Osteocyte (in vitro differentiated cells): Measurements from ENCODE around the gene ZNF148. TPM values are rescaled to one million over a fixed set of nuclear protein-coding genes. Genes with fewer than 3 reads are reported as not detected.

Experiments used
- DNase-seq: peaks from one replicate; pipeline ENCODE4 v3.0.0; 2021; ENCODE audit warnings: mixed read lengths; ENCODE audit not compliant: unreplicated experiment; ENCODE audit errors: extremely low spot score
- H3K27ac Mint-ChIP-seq: one replicate; pipeline ENCODE4 v1.8.0; 2021; ENCODE audit warnings: mild to moderate bottlenecking, mixed read lengths; ENCODE audit not compliant: unreplicated experiment
- H3K27me3 Mint-ChIP-seq: one replicate; pipeline ENCODE4 v1.8.0; 2021; ENCODE audit warnings: mixed read lengths; ENCODE audit not compliant: unreplicated experiment
- H3K36me3 Mint-ChIP-seq: one replicate; pipeline ENCODE4 v1.8.0; 2021; ENCODE audit warnings: mixed read lengths; ENCODE audit not compliant: unreplicated experiment
- H3K4me1 Mint-ChIP-seq: one replicate; pipeline ENCODE4 v1.8.0; 2021; ENCODE audit warnings: mixed read lengths; ENCODE audit not compliant: unreplicated experiment
- H3K4me3 Mint-ChIP-seq: one replicate; pipeline ENCODE4 v1.8.0; 2021; ENCODE audit warnings: mild to moderate bottlenecking, moderate library complexity, mixed read lengths; ENCODE audit not compliant: unreplicated experiment
- H3K9me3 Mint-ChIP-seq: one replicate; pipeline ENCODE4 v1.8.0; 2021; ENCODE audit warnings: mixed read lengths; ENCODE audit not compliant: unreplicated experiment
- total RNA-seq: library from RNA; stranded (reverse); gene quantifications from 2 replicates; pipeline ENCODE4 v1.2.1, GENCODE V29; 2021
- TF ChIP-seq, protein P1 (sequence below): fragments of 200-600 bp; sonication (generic); IDR thresholded peaks from 2 replicates; pipeline ENCODE4 v1.5.0; 2021; ENCODE audit warnings: antibody characterized with exemption, mild to moderate bottlenecking, moderate library complexity

ZNF148 gene
- total RNA-seq, 1 donor from 2014 or later, result 46.2 TPM

DNA sequence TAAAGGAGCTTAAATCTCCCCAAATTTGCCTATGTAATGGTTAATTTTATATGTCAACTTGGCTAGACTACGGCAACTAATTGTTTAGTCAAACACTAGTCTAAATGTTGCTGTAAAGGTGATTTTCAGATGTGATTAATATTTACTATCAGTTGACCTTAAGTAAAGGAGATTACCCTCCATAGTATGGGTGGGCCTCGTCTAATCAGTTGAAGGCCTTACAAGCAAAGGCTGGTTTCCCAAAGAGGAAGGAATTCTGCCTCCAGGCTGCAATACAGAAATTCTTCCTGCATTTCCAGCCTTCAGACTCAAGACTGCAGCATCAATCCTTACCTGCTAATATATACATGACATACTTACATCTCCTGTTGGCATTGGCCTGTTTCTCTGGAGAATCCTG is 186.2 kb downstream of the ZNF148 start:
- peaks cover 21% of the 10 kb centered on the region for H3K4me1 Mint-ChIP-seq
- no peak for DNase-seq
- no peak overlapping the region for H3K4me3 Mint-ChIP-seq
- TF ChIP-seq, protein P1, sequence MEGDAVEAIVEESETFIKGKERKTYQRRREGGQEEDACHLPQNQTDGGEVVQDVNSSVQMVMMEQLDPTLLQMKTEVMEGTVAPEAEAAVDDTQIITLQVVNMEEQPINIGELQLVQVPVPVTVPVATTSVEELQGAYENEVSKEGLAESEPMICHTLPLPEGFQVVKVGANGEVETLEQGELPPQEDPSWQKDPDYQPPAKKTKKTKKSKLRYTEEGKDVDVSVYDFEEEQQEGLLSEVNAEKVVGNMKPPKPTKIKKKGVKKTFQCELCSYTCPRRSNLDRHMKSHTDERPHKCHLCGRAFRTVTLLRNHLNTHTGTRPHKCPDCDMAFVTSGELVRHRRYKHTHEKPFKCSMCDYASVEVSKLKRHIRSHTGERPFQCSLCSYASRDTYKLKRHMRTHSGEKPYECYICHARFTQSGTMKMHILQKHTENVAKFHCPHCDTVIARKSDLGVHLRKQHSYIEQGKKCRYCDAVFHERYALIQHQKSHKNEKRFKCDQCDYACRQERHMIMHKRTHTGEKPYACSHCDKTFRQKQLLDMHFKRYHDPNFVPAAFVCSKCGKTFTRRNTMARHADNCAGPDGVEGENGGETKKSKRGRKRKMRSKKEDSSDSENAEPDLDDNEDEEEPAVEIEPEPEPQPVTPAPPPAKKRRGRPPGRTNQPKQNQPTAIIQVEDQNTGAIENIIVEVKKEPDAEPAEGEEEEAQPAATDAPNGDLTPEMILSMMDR, result no peak
- no peaks in the 10 kb centered on the region for H3K27me3 Mint-ChIP-seq
- no peaks in the 10 kb centered on the region for H3K9me3 Mint-ChIP-seq
- no peak overlapping the region for H3K27ac Mint-ChIP-seq
- no peaks in the 10 kb centered on the region for H3K36me3 Mint-ChIP-seq

DNA sequence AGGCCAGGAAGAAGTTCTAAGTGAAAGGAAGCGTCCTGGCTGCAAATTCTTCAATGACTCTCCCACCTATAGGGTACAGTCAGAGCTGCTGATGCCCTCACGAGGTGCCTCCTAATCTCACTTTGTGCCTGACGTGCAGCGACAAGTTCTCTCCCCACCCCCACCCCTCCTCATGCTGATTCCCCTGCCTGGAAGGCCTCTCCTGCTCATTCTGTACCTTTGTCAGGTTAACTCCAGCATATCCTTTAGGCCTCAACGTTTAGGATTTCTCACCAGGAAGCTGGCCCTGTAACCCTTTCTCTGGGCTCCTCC is 187.6 kb downstream of the ZNF148 start:
- Mint-ChIP-seq H3K4me1 (peaks cover 21% of the 10 kb centered on the region), H3K4me3 (no peak overlapping the region), H3K27me3 (no peaks in the 10 kb centered on the region), H3K36me3 (no peaks in the 10 kb centered on the region), H3K27ac (no peak overlapping the region), H3K9me3 (no peaks in the 10 kb centered on the region)
- DNase-seq, result peak; percentile 15
- TF ChIP-seq, protein P1, result no peak

DNA sequence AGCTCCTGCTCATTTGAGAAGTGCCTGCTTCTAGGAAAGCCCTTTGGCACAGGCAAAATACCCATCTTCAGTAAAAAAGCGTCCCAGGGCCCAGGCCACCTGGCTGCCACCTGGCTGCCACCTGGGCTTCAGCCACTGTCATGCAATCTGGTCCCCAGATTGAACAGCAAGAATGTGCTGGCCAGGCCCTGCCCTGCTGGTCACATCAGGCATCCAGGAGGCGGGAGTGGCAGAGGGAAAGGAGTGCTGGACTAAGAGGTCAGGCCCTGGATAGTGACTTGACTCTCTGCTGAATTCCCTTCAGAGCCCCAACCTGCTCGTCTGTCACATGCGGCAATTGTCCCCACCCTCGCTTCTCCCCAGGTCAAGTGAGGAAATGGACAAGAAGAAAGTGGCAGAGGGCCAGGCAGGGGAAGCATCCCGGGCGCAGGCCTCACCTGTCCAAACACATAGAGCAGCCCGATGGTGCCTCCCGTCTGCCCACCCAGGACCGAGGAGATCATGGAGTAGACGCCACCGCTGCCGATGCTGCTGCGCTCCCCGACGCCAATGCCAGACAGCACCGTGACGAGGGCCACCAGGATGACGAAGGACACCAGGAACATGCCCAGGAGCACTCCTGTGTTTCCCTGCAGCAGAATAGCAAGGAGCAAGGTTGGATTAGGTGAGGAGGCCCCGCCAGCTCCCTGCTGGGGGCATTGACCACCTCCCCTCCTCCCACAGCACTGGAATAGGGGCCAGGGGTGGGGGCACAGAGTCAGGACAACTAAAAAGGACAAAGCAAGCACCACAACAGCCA is 188.1 kb downstream of the ZNF148 start:
- Mint-ChIP-seq H3K4me1 (peaks cover 21% of the 10 kb centered on the region), H3K4me3 (no peak overlapping the region), H3K27me3 (no peaks in the 10 kb centered on the region), H3K9me3 (no peaks in the 10 kb centered on the region), H3K36me3 (no peaks in the 10 kb centered on the region), H3K27ac (peak overlapping the region; percentile 47)
- peak; percentile 75 for DNase-seq
- TF ChIP-seq, protein P1, result no peak

DNA sequence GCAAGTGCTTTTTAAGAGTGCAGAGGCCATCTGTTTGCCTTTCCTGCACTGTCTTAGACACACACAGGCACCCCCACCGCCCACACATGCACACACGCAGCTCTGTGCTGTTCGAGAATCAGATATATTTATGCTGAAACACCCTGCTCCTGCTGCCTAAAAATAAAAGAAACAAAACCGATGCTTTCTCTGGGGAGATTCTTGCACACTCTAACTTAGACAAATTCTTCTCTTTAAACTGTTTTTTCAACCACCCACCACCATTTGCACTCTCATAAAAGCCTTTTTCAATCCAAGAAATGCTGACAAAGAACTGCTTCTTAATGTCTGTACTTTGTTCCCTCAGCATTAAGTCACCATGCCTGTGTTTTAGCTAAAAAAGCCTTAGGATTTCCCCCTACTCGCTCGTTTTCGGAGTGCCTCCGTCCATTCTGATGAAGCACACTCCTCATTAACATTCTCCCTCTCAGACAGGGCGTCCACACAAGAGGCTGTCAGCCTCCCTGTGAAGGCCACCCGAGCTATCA is 188.8 kb downstream of the ZNF148 start:
- no peaks in the 10 kb centered on the region for H3K36me3 Mint-ChIP-seq
- no peaks in the 10 kb centered on the region for H3K27me3 Mint-ChIP-seq
- H3K27ac Mint-ChIP-seq, result peak overlapping the region; percentile 47
- no peaks in the 10 kb centered on the region for H3K9me3 Mint-ChIP-seq
- peak; percentile 44 for DNase-seq
- TF ChIP-seq, protein P1, result no peak
- H3K4me1 Mint-ChIP-seq, result peaks cover 21% of the 10 kb centered on the region
- H3K4me3 Mint-ChIP-seq, result peak overlapping the region; percentile 14

DNA sequence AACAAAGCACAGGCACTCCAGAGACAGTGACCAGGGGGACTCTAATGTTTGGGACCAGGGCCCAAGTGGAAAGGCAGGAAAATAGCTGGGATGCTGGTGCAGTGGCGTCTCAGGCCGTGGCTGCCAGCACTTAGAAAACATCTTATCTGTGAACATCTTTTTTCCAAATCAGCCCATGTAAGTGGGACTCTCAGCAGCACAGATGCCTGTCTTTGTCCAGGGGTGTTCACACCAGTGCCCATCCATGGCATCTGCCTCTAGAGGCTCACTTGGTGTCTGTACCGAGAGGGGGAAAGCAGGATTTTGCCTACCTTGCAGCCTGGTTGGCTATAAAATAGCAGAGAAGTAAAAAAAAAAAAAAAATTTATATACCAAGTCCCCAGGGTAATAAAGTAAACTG is 189.3 kb downstream of the ZNF148 start:
- TF ChIP-seq, protein P1, result no peak
- no peaks in the 10 kb centered on the region for H3K27me3 Mint-ChIP-seq
- H3K4me1 Mint-ChIP-seq, result peaks cover 21% of the 10 kb centered on the region
- H3K9me3 Mint-ChIP-seq, result no peaks in the 10 kb centered on the region
- DNase-seq, result no peak
- H3K27ac Mint-ChIP-seq, result no peak overlapping the region
- H3K36me3 Mint-ChIP-seq, result no peaks in the 10 kb centered on the region
- H3K4me3 Mint-ChIP-seq, result no peak overlapping the region
